ENCODE results near the gene ADAM22. TPM values are rescaled to one million over a fixed set of nuclear protein-coding genes. Genes with fewer than 3 reads are reported as not detected.

Gene ADAM22
- total RNA-seq, 1 experiment from 2014 or later: 10.1 TPM

GRCh38 chr7:88111140-88111743 is 177.2 kb downstream of the ADAM22 start:
- Mint-ChIP-seq H3K27ac (ENCODE audit: unreplicated experiment) (no peak overlapping the region), H3K4me3 (ENCODE audit: unreplicated experiment) (no peak overlapping the region), H3K27me3 (ENCODE audit: insufficient read depth, unreplicated experiment) (no peaks in the 10 kb centered on the region), H3K4me1 (ENCODE audit: low read depth, unreplicated experiment) (no peaks in the 10 kb centered on the region), H3K9me3 (ENCODE audit: unreplicated experiment) (no peaks in the 10 kb centered on the region), H3K36me3 (ENCODE audit: insufficient read depth, unreplicated experiment) (no peaks in the 10 kb centered on the region)
- H3K4me3 ChIP-seq (ENCODE audit: low read depth, low read length): no peak overlapping the region
- H3K27me3 ChIP-seq (replicated peaks; ENCODE audit: control insufficient read depth, insufficient read depth, low read length): no peaks in the 10 kb centered on the region
- ChIA-PET POLR2A (no interaction called here), CTCF (interaction anchor here (0.9 to 1.0 kb wide), 2 partner anchors 77 to 313 kb away, joined by 4 to 9 read pairs; no protein-coding TSS in a partner anchor)
- intact Hi-C loops (cut with micrococcal nuclease; ENCODE audit: unreplicated experiment): loop anchor here (1.0 to 5.0 kb wide), 4 partner anchors 177 to 314 kb away; partner anchors contain the start of gene ADAM22
- H3K4me1 ChIP-seq: no peaks in the 10 kb centered on the region
- TF ChIP-seq CTCF (IDR thresholded peaks at IDR 0.05; ENCODE audit: insufficient read depth in 1 of 2, low read depth in 1 of 2, low read length in 1 of 2, severe bottlenecking in 1 of 2, unreplicated experiment in 1 of 2): peak; percentile 34 to 63
- BruUV-seq (replicated peaks): no TSS peak
- H3K36me3 ChIP-seq (ENCODE audit: control insufficient read depth, insufficient read depth, low read length): no peaks in the 10 kb centered on the region
- DNase-seq: peak in 1 of 2 experiments; percentile 24
- no peaks in the 10 kb centered on the region for H3K9me3 ChIP-seq

- BruUV-seq (replicated peaks): no TSS peak
- TF ChIP-seq CTCF (IDR thresholded peaks at IDR 0.05; ENCODE audit: insufficient read depth in 1 of 2, low read depth in 1 of 2, low read length in 1 of 2, severe bottlenecking in 1 of 2, unreplicated experiment in 1 of 2): no peak
- intact Hi-C loops (cut with micrococcal nuclease; ENCODE audit: unreplicated experiment): loop anchor here (1.0 to 5.0 kb wide), 4 partner anchors 178 to 315 kb away; partner anchors contain the start of gene ADAM22
Observed at GRCh38 chr7:88111954-88112471, 178.0 kb downstream of the ADAM22 start.

GRCh38 chr7:88115258-88115796 is 181.3 kb downstream of the ADAM22 start:
- no TSS peak for BruUV-seq (replicated peaks)
- no peak for TF ChIP-seq CTCF (IDR thresholded peaks at IDR 0.05; ENCODE audit: insufficient read depth in 1 of 2, low read depth in 1 of 2, low read length in 1 of 2, severe bottlenecking in 1 of 2, unreplicated experiment in 1 of 2)
- no peak overlapping the region for H3K4me3 ChIP-seq (ENCODE audit: low read depth, low read length)
- CTCF ChIA-PET: no interaction called here
- intact Hi-C loops (cut with micrococcal nuclease; ENCODE audit: unreplicated experiment): no loop called here
- H3K4me1 ChIP-seq: no peaks in the 10 kb centered on the region
- Mint-ChIP-seq H3K27me3 (ENCODE audit: insufficient read depth, unreplicated experiment) (no peaks in the 10 kb centered on the region), H3K36me3 (ENCODE audit: insufficient read depth, unreplicated experiment) (no peaks in the 10 kb centered on the region), H3K4me3 (ENCODE audit: unreplicated experiment) (no peak overlapping the region), H3K9me3 (ENCODE audit: unreplicated experiment) (no peaks in the 10 kb centered on the region), H3K4me1 (ENCODE audit: low read depth, unreplicated experiment) (no peaks in the 10 kb centered on the region), H3K27ac (ENCODE audit: unreplicated experiment) (no peak overlapping the region)
- H3K36me3 ChIP-seq (ENCODE audit: control insufficient read depth, insufficient read depth, low read length): no peaks in the 10 kb centered on the region
- POLR2A ChIA-PET: no interaction called here
- no peak for DNase-seq
- H3K9me3 ChIP-seq: no peaks in the 10 kb centered on the region
- H3K27me3 ChIP-seq (replicated peaks; ENCODE audit: control insufficient read depth, insufficient read depth, low read length): no peaks in the 10 kb centered on the region

More at GRCh38 chr7:88111954-88112471, 178.0 kb downstream of the ADAM22 start:
- no peaks in the 10 kb centered on the region for H3K4me1 ChIP-seq
- Mint-ChIP-seq H3K4me1 (ENCODE audit: low read depth, unreplicated experiment) (no peaks in the 10 kb centered on the region), H3K27me3 (ENCODE audit: insufficient read depth, unreplicated experiment) (no peaks in the 10 kb centered on the region), H3K9me3 (ENCODE audit: unreplicated experiment) (no peaks in the 10 kb centered on the region), H3K4me3 (ENCODE audit: unreplicated experiment) (no peak overlapping the region), H3K36me3 (ENCODE audit: insufficient read depth, unreplicated experiment) (no peaks in the 10 kb centered on the region), H3K27ac (ENCODE audit: unreplicated experiment) (no peak overlapping the region)
- no peak for DNase-seq
- H3K27me3 ChIP-seq (replicated peaks; ENCODE audit: control insufficient read depth, insufficient read depth, low read length): no peaks in the 10 kb centered on the region
- H3K4me3 ChIP-seq (ENCODE audit: low read depth, low read length): no peak overlapping the region
- CTCF ChIA-PET: interaction anchor here (0.9 to 1.0 kb wide), 2 partner anchors 78 to 314 kb away, joined by 4 to 9 read pairs; no protein-coding TSS in a partner anchor
- H3K9me3 ChIP-seq: no peaks in the 10 kb centered on the region
- H3K36me3 ChIP-seq (ENCODE audit: control insufficient read depth, insufficient read depth, low read length): no peaks in the 10 kb centered on the region
- POLR2A ChIA-PET: no interaction called here

All from Caco-2 (cell line).